ENCODE measurements around the gene SPTAN1.

DNA sequence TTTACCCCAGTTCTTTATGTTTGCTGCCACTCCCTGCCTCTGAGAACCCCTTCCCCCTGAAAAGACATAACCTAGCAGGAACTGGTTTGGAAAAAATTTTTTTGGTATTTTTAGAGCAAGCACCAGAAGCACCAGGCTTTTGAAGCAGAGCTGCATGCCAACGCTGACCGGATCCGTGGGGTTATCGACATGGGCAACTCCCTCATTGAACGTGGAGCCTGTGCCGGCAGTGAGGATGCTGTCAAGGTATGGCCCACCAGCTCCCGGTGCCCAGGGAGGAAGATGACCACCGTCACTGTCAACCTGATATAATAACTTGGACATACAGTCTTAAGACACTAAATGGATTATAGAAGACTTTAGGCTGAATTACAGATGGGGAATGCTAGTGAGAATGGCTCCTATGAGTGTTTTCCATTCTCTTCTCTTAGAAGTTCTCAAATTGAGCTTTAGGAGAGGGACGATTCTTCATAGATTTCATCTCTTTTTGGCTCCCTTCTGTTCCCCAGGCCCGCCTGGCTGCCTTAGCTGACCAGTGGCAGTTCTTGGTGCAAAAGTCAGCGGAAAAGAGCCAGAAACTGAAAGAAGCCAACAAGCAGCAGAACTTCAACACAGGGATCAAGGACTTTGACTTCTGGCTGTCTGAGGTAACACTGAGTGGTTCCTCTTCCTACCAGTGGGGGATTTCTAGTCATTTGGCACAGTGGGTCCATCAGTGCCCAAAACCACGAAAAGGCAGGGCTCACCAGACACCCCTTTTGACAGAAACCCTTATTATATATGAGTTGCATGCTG, 59.4 kb downstream of the SPTAN1 start:
- TF ChIP-seq, protein P1, sequence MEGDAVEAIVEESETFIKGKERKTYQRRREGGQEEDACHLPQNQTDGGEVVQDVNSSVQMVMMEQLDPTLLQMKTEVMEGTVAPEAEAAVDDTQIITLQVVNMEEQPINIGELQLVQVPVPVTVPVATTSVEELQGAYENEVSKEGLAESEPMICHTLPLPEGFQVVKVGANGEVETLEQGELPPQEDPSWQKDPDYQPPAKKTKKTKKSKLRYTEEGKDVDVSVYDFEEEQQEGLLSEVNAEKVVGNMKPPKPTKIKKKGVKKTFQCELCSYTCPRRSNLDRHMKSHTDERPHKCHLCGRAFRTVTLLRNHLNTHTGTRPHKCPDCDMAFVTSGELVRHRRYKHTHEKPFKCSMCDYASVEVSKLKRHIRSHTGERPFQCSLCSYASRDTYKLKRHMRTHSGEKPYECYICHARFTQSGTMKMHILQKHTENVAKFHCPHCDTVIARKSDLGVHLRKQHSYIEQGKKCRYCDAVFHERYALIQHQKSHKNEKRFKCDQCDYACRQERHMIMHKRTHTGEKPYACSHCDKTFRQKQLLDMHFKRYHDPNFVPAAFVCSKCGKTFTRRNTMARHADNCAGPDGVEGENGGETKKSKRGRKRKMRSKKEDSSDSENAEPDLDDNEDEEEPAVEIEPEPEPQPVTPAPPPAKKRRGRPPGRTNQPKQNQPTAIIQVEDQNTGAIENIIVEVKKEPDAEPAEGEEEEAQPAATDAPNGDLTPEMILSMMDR (IDR thresholded peaks at IDR 0.05): no peak
- TF ChIP-seq EP300 (IDR thresholded peaks at IDR 0.05): no peak
- TF ChIP-seq POLR2AphosphoS5 (IDR thresholded peaks at IDR 0.05): no peak
- TF ChIP-seq POLR2A (IDR thresholded peaks at IDR 0.05): no peak

Data from gastroesophageal sphincter (tissue), 3 donors.